NT2/D1 (cell line): ENCODE data around the gene GPA33.

Experiments
- SUZ12 ChIP-seq: IDR thresholded peaks from 2 replicates; pipeline ENCODE4 v1.6.1; 2011; ENCODE audit not compliant: insufficient read length, insufficient read depth; ENCODE audit errors: extremely low read depth
- YY1 ChIP-seq: IDR thresholded peaks from 2 replicates; pipeline ENCODE4 v1.6.1; 2011; ENCODE audit not compliant: insufficient read length, insufficient read depth

DNA sequence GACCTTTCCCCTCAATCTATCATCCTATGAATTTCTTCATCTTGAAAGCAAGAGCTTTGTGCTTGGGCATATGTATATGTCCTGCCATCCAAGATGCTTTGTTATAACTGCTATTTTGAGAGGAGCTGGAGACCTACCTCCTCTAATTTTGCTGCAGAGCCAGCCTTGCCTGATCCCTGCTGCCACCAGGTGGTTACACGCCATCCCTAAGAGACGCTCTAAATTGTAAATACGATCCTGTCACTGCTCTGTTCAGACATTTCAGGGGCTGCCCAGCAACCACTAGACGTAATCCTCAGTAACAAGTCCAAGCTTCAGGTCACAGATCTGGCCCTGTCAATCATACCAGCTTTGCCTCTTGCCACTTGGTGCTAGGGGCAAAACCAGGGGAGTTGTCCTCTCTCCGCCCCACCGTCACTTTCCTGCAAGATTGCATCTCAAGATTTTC lies 32.9 kb downstream of the GPA33 start:
- TF ChIP-seq SUZ12: no peak
- TF ChIP-seq YY1: no peak
